Vagina (tissue), 2 donors: ENCODE results near the gene ZNF804A.

Source experiments
- POLR2A ChIP-seq, 2 donors: fragments of 450-650 bp; IDR thresholded peaks; one replicate each; pipeline ENCODE4 v1.6.1; 2017; ENCODE audit warnings: antibody characterized with exemption in 2 of 2, mild to moderate bottlenecking in 2 of 2, moderate library complexity in 2 of 2
- POLR2AphosphoS5 ChIP-seq, 2 donors: sonication (generic); formaldehyde crosslinking; IDR thresholded peaks; one replicate each; pipeline ENCODE4 v1.9.0; 2017; ENCODE audit warnings: antibody characterized with exemption in 2 of 2, mild to moderate bottlenecking in 2 of 2, low read depth in 1 of 2; ENCODE audit not compliant: insufficient read depth in 1 of 2

DNA sequence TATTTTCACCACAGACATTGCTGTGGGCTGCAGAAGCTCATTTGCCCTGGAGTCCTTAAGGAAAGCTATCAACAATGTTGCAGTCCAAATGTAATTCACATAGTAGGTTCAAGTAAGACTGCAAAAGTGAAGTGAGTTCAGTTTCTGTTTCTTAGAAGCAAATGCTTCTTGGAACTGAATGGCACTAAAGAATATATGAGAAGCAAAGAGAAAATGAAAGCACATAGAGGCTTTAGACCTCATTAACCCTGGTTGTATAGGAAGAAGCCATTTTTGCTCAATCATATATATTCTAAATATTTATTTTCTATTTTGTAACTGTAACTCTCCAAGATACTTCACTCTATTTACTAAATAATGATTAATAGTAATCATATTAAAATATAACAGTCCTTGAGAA lies 292.0 kb downstream of the ZNF804A start:
- no peak for TF ChIP-seq POLR2A (IDR thresholded peaks at IDR 0.05)
- no peak for TF ChIP-seq POLR2AphosphoS5 (IDR thresholded peaks at IDR 0.05; ENCODE audit: insufficient read depth in 1 of 2, low read depth in 1 of 2)
